Raji (cell line): ENCODE results near the gene SPATA2L.

Source experiments
- POLR2A ChIP-seq: IDR thresholded peaks from 2 replicates; pipeline ENCODE4 v1.6.1; 2011; ENCODE audit warnings: low read depth, low read length, control low read depth; ENCODE audit not compliant: insufficient read depth

Gene SPATA2L

DNA sequence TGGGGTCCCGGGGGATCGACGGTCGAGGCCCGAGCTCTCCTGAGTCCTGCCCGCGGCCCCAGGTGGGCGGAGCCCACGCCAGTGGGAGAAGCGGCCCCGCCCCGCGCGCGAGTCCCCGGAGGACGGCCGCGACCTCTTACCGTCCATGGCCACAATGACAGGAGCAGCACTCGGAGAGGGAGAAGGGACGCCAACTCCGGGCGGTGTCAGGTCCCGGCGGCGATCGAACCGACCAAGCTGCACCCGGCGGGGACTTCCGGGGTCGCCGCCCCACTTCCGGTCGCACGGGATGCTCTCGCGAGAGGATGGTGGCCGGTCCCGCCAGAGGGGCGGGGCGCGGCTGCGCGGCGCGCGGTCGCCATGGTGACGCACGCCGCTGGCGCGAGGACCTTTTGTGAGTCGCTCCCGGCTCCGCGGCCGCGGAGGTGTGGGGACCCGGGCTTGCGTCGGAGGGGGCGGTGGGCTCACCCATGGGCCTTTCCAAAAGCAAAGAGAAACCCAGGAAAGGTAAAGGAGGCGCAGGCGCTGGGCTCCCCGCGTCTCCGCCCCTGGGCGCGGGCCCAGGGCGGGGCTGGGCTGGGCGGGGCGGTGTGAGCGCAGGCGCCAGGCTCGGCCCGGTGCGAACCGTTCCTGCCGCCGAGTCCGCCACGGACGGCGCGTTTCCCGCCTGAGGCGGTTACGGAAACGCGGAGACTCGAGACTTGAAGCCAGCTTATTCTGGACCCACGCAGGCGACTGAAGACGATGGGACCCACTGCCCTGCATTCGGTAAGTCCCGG, 43.9 kb downstream of the SPATA2L start, which contains the start of the genes CHMP1A and SPATA33:
Gene CHMP1A (minus strand): TSS at position 267 of the 779 bp plus-strand sequence. CDS start 120 bp downstream, at position 147.
Gene SPATA33 (plus strand): TSS at position 395 of the 779 bp plus-strand sequence. CDS start 76 bp downstream, at position 471.
- peak; percentile 80 for TF ChIP-seq POLR2A

DNA sequence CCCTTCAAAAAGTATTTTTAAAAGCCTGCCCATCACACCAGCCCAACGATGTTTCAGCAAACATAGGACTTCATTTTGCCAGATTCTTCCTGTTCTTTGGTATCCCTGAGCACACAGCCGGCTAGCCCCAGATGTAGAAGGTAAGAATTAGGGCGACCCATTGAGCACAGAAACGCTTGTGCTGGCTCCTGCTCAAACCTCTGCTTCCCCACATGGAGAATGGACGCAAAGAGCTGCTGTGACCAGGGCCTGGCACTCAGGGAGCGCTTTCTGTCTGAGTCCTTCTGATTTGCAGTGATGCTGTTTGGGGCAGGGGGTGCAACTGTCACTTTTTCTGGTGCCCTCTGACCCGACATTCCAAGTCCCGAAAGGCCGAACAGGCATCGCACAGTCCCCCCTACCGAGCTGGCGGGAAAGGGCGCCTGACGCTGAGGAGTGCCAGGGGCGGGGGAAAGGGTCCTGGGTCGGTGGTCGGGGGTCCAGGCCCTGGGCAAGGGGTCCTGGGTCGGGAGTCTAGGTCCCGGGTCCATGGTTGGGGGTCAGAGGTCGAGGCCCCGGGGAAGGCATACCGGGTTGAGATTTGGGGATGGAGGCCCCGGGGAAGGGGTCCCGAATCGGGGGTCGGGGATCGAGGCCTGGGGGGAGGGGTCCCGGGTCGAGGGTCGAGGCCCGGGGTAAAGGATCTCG, 44.9 kb downstream of the SPATA2L start:
- TF ChIP-seq POLR2A = no peak

DNA sequence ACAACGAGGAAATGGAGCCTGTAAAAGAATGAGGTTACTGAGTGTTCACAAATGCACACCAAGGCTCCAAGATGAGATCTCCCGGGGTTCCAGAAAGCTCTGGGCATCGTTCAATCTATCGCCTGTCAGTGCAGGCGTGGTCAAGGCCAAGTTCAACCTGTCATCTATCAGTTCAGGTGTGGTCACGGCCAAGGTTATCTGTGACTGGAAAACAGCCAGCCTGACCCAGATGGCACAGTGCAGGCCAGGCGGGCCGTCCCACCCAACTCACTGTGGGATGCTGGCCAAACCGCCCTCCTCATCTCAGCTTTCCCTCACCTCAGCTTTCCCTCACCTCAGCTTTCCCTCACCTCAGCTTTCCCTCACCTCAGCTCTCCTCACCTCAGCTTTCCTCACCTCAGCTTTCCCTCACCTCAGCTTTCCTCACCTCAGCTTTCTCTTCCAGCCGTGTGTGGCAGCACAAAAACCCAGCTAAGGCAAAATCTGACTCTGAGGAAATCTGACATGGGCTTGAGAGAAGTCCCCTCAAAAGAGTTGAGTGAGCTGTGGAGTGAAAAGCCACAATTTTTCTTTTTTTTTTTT, 46.4 kb downstream of the SPATA2L start:
- no peak for TF ChIP-seq POLR2A

DNA sequence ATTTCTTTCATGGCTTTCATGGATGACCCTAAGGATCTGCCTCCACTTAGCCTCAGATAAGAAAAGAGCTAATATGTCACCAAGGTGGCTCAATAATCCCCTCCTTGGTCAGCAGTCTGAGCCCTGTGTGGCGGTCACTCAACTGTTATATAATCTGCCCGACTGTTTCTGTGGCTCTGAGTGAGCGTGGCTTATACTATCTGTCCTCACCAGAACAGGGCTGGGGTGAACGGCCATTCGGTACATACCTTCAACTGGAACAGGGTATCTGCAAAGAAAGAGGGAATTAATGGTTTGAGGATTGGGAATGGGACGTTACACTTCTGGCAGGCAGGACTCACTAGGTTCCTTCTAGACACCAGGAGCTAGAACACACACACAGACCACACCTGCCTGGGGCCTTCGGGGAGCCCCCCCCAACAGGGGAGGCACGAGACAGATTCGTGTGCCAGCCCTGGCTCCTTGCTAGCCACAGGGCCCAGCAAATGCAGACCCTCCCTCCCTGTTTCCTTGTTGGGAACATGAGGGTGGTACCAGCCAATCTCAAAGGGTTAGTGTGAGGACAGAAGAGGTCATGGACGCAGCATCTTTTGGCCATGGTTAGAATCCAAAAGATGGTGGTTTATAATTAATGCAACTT, 47.7 kb downstream of the SPATA2L start:
- TF ChIP-seq POLR2A = no peak

GRCh38 chr16:89651584-89651983, 49.9 kb downstream of the SPATA2L start:
- TF ChIP-seq POLR2A = no peak

- TF ChIP-seq POLR2A = no peak
These were observed 54.6 kb downstream of the SPATA2L start for GRCh38 chr16:89646906-89647305.
